Heart right ventricle (tissue), 16 donors: Measurements from ENCODE around the gene TNRC6B. TPM values are rescaled to one million over a fixed set of nuclear protein-coding genes. Genes with fewer than 3 reads are reported as not detected.
A peak's percentile ranks its signal among the peaks of the same experiment; 100 is the strongest.

Experiments
- ATAC-seq, 8 donors: fragments of 200-7000 bp; cut with Tn5 transposase; one replicate each; pipeline ENCODE4 v1.9.1; 2020; ENCODE audit warnings: mild to moderate bottlenecking in 8 of 8, moderate library complexity in 8 of 8, moderate number of reproducible peaks in 1 of 8
- DNase-seq, 2 donors: peaks; one replicate each; pipeline ENCODE4 v3.0.0-alpha.2; 2020
- H3K27ac ChIP-seq, 10 donors: fragments of 200-600 bp; sonication (generic) in 2 of 10; one replicate each; pipeline versions ENCODE4 v1.5.0 to v1.8.0; 2020 to 2022; ENCODE audit warnings: mild to moderate bottlenecking in 3 of 10
- H3K27me3 ChIP-seq, 7 donors: fragments of 200-600 bp; one replicate each; pipeline ENCODE4 v1.8.0; 2021 to 2022; ENCODE audit warnings: mild to moderate bottlenecking in 2 of 7
- H3K36me3 ChIP-seq, 9 donors: fragments of 200-600 bp; sonication (generic) in 1 of 9; one replicate each; pipeline versions ENCODE4 v1.5.0 to v1.8.0; 2020 to 2022; ENCODE audit warnings: mild to moderate bottlenecking in 2 of 9
- H3K4me1 ChIP-seq, 9 donors: fragments of 200-600 bp; sonication (generic) in 1 of 9; one replicate each; pipeline versions ENCODE4 v1.5.0 to v1.8.0; 2020 to 2022; ENCODE audit warnings: mild to moderate bottlenecking in 4 of 9
- H3K4me3 ChIP-seq, 10 donors: fragments of 200-600 bp; sonication (generic) in 2 of 10; one replicate each; pipeline versions ENCODE4 v1.5.0 to v1.8.0; 2020 to 2022; ENCODE audit warnings: mild to moderate bottlenecking in 7 of 10, moderate library complexity in 2 of 10
- H3K9me3 ChIP-seq, 11 donors: fragments of 200-600 bp in 10 of 11; sonication (generic) in 2 of 11; one replicate each; pipeline versions ENCODE4 v1.5.0 to v1.8.0; 2013 to 2022; ENCODE audit warnings: mild to moderate bottlenecking in 2 of 11, control low read depth in 1 of 11, moderate library complexity in 1 of 11
- CTCF ChIP-seq, 9 donors: fragments of 200-600 bp; sonication (generic) in 2 of 9; IDR thresholded peaks; one replicate each; pipeline versions ENCODE4 v1.5.0 to v1.8.0; 2021 to 2022; ENCODE audit warnings: antibody characterized with exemption in 9 of 9, mild to moderate bottlenecking in 5 of 9, moderate library complexity in 1 of 9
- WGBS, 2 donors: extraction: QIAGEN DNeasy Blood & Tissue Kit; methylation state at CpG; one replicate each; pipeline ENCODE4 v1.1.7; 2013; ENCODE audit warnings: inconsistent platforms in 1 of 2; 5-methylcytosine and 5-hydroxymethylcytosine counted together
- intact Hi-C, 10 donors: fragments of 100-400 bp; cut with DNase I; formaldehyde crosslinking; loops; one replicate each; pipeline versions ENCODE4 v1.11.1 to v1.14.2; 2022
- polyA plus RNA-seq, 2 donors: library from polyadenylated mRNA; stranded (reverse); fragments of 200-250 nt; gene quantifications; one replicate each; pipeline ENCODE4 v1.2.3, GENCODE V29; 2013
- total RNA-seq, 10 donors: library from RNA; stranded (reverse); fragmentation: NEBNext Ultra II Directional in 3 of 10; extraction: Animal tissue kit (Norgen Biotek cat#: 25700) in 3 of 10; gene quantifications; one replicate each; pipeline versions ENCODE4 v1.2.1 to v1.2.4, GENCODE V29; 2021 to 2023
- donor health status: Arrhythmogenic right ventricular cardiomyopathy.
- donor health status: ischemic (EF 13 %, LVEDD 7.1; RV severe dilation, severe dysfunction).
- donor health status: healthy with polysubstance abuse.
- donor health status: DM: no; HTN: yes; CAD: no.
- donor health status: DM: no; HTN: no; CAD: no.
- donor health status: ischemic (EF 25% LVEDD 6.9; RV normal size, moderate dysfunction).
- donor health status: ischemic (EF 25% LVEDD 5.7; RV mildly dilated, moderate dysfunction).
- donor health status: healthy.
- donor health status: DM: yes; HTN: yes; CAD: no.
- donor health status: Ischemic cardiomyopathy.
- donor health status: ischemic (EF 35%, LVEDD 5.7; RV mildly dilated, moderate dysfunction).
- donor health status: nonischemic (EF 11% LVEDD 7.7; RV severe dilation, severe dysfunction).
- donor health status: DM: yes; HTN: yes; CAD: no.
- donor health status: PGD.
- donor health status: ischemic (EF 29% LVEDD 5.4; RV normal size, mild dysfunction).
- donor health status: nonischemic (EF 23%, LVEDD 6.1; RV moderate dilation, normal function).

Gene TNRC6B
- total and polyA plus RNA-seq, 12 donors, result 1.7 to 62.5 (median 53.9) TPM

- Histone ChIP-seq H3K9me3 (no peaks in the 10 kb centered on the region), H3K36me3 (peaks cover 0 to 80% (median 14%) of the 10 kb centered on the region in 9 donors), H3K4me1 (peaks cover 0 to 52% (median 24%) of the 10 kb centered on the region in 9 donors), H3K27me3 (no peaks in the 10 kb centered on the region), H3K27ac (peak overlapping the region; percentile 56 to 88 (median 80)), H3K4me3 (peak overlapping the region in 9 of 10 donors; percentile 4 to 48 (median 45))
- no peak for TF ChIP-seq CTCF (IDR thresholded peaks at IDR 0.05)
- DNase-seq (peak in 1 of 2 donors; percentile 38), ATAC-seq (peak; percentile 34 to 81 (median 62))
- intact Hi-C loops, result loop anchor here in 6 of 10 donors (2.0 to 10.0 kb wide), 7 partner anchors 62 to 235 kb away; partner anchors contain the start of gene TNRC6B (in 1 of the 6)
- 34 to 38% methylated on average over 10 of the region's 10 CpGs for WGBS, 2 donors
These were observed 99.5 kb downstream of the TNRC6B start for GRCh38 chr22:40276996-40277823.

GRCh38 chr22:40279017-40279416 is 101.3 kb downstream of the TNRC6B start:
- no peaks in the 10 kb centered on the region for H3K9me3 ChIP-seq
- no peak for TF ChIP-seq CTCF (IDR thresholded peaks at IDR 0.05)
- ATAC-seq, result no peak
- intact Hi-C loops, result loop anchor here in 6 of 10 donors (5.0 to 10.0 kb wide), 5 partner anchors 64 to 237 kb away; no protein-coding TSS in a partner anchor
- WGBS, 2 donors, result 93 to 95% methylated on average over 4 of the region's 4 CpGs
- peaks cover 0 to 38% (median 24%) of the 10 kb centered on the region in 9 donors for H3K4me1 ChIP-seq
- H3K27ac ChIP-seq, result no peak overlapping the region
- H3K36me3 ChIP-seq, result peaks cover 0 to 79% (median 14%) of the 10 kb centered on the region in 9 donors
- no peaks in the 10 kb centered on the region for H3K27me3 ChIP-seq
- no peak for DNase-seq
- no peak overlapping the region for H3K4me3 ChIP-seq

GRCh38 chr22:40281717-40282116 is 104.0 kb downstream of the TNRC6B start:
- Histone ChIP-seq H3K27ac (peak overlapping the region in 1 of 10 donors; percentile 42), H3K4me3 (no peak overlapping the region), H3K36me3 (peaks cover 0 to 92% (median 29%) of the 10 kb centered on the region in 9 donors), H3K4me1 (peaks cover 0 to 21% (median 14%) of the 10 kb centered on the region in 9 donors), H3K9me3 (no peaks in the 10 kb centered on the region), H3K27me3 (no peaks in the 10 kb centered on the region)
- DNase-seq, result no peak
- peak in 1 of 8 donors; percentile 19 for ATAC-seq
- no peak for TF ChIP-seq CTCF (IDR thresholded peaks at IDR 0.05)
- intact Hi-C loops, result no loop called here
- 82 to 86% methylated on average over 2 of the region's 2 CpGs for WGBS, 2 donors

GRCh38 chr22:40285513-40285912 is 107.8 kb downstream of the TNRC6B start:
- H3K4me1 ChIP-seq, result peaks cover 0 to 18% (median 0%) of the 10 kb centered on the region in 9 donors
- H3K36me3 ChIP-seq, result peaks cover 0 to 99% (median 40%) of the 10 kb centered on the region in 9 donors
- DNase-seq (no peak), ATAC-seq (no peak)
- no peaks in the 10 kb centered on the region for H3K9me3 ChIP-seq
- intact Hi-C loops, result no loop called here
- WGBS, 2 donors, result 88 to 91% methylated on average over 7 of the region's 7 CpGs
- no peak for TF ChIP-seq CTCF (IDR thresholded peaks at IDR 0.05)
- H3K27me3 ChIP-seq, result no peaks in the 10 kb centered on the region
- no peak overlapping the region for H3K4me3 ChIP-seq
- no peak overlapping the region for H3K27ac ChIP-seq
